Left renal cortex interstitium (tissue), 4 donors: ENCODE data around the gene TNXB. TPM values are rescaled to one million over a fixed set of nuclear protein-coding genes. Genes with fewer than 3 reads are reported as not detected.

Source experiments
- DNase-seq, 4 donors: peaks; one replicate each; pipeline ENCODE4 v3.0.0-alpha.2; 2013; ENCODE audit warnings: low read depth in 4 of 4, low spot score in 2 of 4, missing footprints in 1 of 4
- polyA plus RNA-seq, 4 donors: library from polyadenylated mRNA; unstranded; fragments of 120-200 nt; gene quantifications; one replicate each; pipeline ENCODE4 v1.2.1, GENCODE V29; 2013; ENCODE audit not compliant: insufficient read length in 4 of 4

The TNXB gene
- polyA plus RNA-seq, 4 donors, result 2.7 to 4.9 (median 4.9) TPM

DNA sequence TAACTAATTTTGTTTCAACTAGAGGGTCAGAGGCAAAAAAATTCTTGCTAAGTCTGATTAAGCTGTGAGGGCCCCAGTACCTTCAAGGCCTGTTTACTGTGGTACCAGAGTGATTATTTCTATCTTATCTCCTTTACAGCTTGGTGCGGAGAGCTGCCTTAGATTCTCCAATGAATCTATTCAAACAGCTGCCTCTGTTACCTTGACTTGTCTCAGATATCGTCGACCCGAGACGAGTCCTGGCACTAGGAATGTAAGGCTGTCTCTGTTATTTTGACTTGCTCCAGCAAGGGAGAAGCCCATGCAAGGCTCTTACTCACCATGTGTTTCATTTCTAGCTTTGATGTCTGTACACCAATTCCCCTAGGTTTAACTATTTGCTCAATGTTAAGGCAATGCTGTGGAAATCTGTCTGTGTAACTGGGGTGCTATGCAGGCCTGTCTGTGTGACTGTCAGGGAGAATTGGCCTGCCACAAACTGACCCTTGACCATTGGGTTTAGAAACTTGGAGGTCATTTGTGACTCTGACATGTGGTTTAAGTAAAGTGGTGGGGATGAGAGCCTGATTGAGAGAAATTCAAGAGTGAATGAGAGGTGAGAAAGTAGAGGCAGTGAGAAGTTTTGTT is 31.4 kb upstream of the TNXB start:
- DNase-seq, result no peak

GRCh38 chr6:32139590-32139989 is 30.5 kb upstream of the TNXB start:
- no peak for DNase-seq

DNA sequence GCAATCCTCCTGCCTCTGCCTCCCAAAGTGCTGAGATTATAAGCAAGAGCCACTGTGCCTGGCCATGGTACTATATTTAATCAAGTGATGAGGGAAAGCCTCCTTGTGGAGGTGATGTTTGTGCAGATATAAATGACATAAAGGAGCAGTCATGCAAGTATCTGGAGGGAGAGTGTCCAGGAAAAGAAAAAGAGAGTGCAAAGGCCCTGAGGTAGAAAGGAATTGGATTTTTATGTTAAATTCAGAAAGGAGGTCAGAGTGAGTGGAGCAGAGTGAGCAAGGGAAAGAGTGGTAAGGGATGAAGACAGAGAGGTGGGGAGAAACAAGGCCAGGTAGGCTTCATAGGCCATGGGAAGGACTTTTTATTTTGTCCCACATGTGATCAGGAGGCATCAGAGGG is 28.3 kb upstream of the TNXB start:
- no peak for DNase-seq

DNA sequence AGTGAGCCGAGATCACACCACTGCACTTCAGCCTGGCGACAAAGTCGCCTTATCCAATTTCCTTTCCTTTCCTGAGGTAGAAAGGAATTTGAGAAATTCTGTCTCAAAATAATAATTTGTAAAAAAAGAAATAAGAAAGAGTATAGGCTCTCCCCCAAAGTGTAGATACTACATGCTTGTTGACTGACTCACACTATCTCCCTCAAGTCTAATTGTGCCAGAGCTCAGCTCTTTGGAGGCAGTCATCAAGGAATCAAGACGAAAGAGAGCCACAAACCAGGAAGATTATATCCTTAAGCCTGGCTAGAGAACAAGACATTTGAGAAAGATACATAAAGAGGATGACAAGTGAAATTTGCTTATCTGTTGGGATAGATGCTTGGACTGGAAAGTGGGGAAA is 24.6 kb upstream of the TNXB start:
- DNase-seq, result no peak

DNA sequence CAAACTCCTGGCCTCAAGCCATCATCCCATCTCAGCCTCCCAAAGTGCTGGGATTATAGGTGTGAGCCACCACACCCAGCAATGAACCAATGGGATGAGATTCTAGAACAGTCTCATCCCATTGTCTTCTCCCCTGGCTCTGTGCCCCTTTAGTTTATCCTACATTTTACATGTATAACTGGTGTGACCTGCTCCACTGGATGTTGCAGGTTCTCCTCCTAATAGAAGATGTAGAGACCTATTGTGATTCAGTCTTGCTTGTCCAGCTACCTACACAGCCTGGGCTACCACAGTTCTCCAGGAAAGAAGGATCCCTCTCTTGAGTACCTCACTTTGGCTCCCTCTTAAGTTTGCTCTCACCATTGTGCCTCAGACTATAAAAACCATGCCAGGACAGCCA is 23.0 kb upstream of the TNXB start:
- DNase-seq, result no peak

- no peak for DNase-seq
Observed at GRCh38 chr6:32131439-32131948, 22.4 kb upstream of the TNXB start.

- DNase-seq, result no peak
Observed at GRCh38 chr6:32129297-32130088, 20.4 kb upstream of the TNXB start.

DNA sequence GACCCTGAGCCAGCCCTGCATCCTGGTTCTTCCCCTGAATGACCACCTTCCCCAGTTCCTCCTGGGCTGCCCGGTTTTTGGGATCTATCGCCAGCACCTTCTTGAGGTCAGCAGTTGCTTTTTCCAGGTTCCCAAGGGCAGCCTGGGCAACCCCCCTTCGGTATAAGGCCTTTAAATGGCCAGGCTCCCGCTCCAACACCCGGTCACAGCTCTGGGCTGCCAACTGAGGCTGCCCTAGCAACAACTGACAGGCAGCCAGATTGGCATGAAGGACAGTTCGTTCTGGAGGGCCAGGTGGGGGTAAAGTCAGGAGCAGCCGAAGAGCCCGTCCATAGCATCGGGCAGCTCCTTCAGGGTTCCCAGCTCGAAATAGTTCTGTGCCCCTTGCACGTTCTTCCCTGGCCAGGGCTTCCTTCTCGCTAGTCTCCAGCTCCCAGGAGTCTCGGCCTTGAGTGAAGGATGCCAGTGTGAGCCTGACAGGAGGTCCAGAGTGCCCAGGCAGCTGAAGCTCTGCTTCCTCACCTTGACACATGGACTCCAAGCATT is 19.7 kb upstream of the TNXB start:
- no peak for DNase-seq

DNA sequence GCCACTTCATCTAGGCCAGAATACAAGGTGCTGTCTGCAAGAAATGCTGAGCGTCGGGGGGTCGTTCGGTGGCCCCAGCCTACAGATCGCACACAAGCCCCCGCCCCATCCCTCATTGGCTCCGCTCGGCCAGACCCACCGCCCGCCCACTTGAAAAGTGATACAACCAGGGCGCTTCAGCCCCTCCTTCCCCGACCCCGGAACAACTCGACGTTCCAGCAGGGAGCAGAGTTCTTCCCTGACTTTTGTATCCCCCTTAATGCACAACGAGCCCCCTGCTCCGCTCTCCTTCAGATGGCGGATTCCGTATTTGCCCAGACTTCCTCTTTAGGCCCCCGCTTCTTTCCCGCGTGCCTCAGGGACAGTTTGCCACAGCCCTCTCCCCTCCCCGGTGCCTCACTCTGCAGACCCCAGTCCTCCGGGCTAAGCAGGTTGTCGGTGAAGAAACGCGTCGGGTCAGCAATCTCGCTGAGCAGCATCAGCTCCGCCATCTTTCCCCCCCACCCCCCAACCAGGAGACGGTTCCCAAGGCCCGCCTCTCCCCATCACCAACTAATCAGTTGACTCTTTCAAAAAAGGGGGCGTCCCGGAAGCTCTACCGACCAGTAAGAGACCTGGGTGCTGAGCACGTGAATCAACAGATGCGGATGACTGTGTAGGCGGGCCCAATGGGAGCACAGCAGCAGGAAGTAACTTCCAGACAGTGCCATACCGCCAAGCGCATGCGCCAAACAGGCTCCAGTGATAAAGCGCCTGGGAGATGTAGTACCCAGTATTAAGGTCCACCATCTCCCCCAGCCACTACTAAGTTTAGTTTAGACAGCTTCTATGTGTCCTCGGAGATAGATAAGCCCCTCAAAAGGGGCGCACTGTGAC is 18.8 kb upstream of the TNXB start, which contains the start of gene ATF6B:
Gene ATF6B (minus strand): TSS at position 530 of the 876 bp plus-strand sequence. CDS start 39 bp downstream, at position 491.
- DNase-seq, result peak; percentile 88 to 99 (median 93)

DNA sequence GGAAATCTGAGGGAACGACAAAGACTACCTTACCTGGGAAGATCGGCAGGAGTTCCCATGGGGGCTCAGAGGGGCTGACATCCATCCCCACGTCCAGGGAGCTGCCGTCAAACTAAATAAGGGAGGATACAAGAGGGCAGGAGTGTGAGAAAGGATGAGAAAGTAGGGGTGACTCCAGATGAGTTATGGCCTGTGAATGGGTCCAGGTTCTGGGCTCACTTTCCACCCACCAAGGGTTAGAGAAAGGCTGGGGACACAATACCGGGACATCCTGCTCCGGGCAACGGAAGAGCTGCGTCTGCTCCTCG is 18.2 kb upstream of the TNXB start:
- DNase-seq, result no peak

DNA sequence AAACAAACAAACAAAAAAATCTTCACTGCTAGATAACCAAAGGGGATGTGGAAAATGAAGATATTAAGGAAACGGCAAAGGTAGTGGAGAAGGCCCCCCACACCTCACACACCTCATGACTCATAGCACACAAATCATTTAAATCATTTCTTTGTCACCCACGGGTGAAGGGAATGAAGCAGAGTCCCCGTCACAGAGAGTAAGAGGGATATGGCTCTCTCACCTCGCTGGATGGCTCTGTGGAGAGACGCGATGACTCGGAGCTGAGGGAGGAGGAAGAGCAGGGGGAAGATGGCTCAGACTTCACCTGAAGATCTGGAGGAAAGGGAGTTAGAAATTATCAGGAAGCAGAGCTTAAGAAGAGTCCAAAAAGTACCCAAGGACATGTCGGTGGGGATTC is 17.7 kb upstream of the TNXB start:
- no peak for DNase-seq

- DNase-seq, result no peak
Observed at GRCh38 chr6:32123681-32124080, 14.5 kb upstream of the TNXB start.

DNA sequence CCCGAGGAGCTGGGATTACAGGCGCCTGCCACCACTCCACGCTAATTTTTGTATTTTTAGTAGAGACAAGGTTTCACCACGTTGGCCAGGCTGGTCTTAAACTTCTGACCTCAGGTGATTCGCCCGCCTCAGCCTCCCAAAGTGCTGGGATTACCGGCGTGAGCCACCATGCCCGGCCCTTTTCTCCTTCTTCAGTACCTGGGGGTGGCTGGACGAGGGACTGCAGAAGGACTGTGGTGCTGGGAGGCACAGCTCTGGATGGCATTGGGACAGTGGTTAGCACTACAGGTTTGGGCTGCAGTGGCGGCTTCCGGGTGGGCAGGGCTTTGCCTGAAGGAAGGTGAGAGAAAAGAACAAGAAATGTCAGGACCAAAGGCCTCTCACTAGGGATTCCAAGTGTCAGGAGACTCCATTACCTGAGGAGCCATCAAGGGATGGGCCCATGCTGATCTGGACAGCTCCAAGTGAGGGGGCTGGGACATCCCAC is 11.5 kb upstream of the TNXB start:
- no peak for DNase-seq

GRCh38 chr6:32118782-32119628 is 9.9 kb upstream of the TNXB start:
- peak in 3 of 4 donors; percentile 54 to 75 (median 67) for DNase-seq

GRCh38 chr6:32117461-32117860 is 8.3 kb upstream of the TNXB start:
- no peak for DNase-seq

DNA sequence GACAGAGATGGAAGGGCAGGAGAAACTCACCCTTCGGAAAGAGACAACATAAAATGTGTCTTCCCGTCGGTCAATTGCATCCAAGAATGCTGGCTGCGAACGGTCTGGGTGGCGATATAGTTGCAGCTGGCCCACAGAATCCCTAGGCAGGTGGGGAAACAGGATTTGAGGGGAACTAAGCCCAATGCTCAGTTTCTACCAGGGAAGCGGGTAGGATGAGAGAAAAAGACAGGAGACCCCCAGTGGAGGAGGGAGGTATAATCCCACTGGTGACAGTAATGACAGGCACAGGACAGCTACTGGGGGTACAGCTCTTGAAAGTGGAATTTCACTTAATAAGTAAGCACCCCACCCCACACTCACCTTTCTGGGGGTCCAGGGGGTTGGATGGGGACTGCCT is 7.5 kb upstream of the TNXB start:
- DNase-seq, result no peak

- no peak for DNase-seq
Observed at GRCh38 chr6:32115623-32116022, 6.5 kb upstream of the TNXB start.

GRCh38 chr6:32114796-32115195 is 5.7 kb upstream of the TNXB start:
- no peak for DNase-seq

GRCh38 chr6:32113386-32114352 is 4.5 kb upstream of the TNXB start:
- DNase-seq, result no peak
